ENCODE results near the gene LRBA. TPM values are rescaled to one million over a fixed set of nuclear protein-coding genes. Genes with fewer than 3 reads are reported as not detected.
"Not testable (repeated sequence)": the region's sequence is repeated elsewhere in the genome, so short reads cannot be mapped to it uniquely, and the experiment has no call there.

Gene LRBA
- total and polyA plus RNA-seq, 12 donors, result 6.2 to 31.2 (median 23.9) TPM

DNA sequence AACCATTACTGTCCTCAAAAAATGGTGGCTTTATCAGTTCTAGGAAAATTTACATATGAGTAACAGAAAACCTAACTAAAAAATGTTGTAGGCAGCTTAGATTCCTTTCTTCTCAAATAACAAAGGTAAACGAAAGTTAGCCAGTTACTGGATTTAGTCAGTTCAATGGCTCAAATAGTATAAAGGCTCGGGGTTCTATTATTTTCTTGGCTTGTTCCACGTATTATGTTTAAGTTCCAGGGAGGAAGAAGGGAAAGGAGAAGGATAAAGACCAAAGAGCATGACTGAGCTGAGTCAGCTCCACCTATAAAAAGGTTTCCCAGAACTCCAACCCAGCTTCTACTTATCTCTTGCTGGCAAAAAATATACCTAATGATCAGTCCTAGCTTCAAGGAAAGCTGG lies 474.1 kb downstream of the LRBA start:
- intact Hi-C loops (cut with DNase I), result no loop called here
- ATAC-seq (peak in 1 of 8 donors; percentile 39), DNase-seq (no peak)
- TF ChIP-seq, protein P1, sequence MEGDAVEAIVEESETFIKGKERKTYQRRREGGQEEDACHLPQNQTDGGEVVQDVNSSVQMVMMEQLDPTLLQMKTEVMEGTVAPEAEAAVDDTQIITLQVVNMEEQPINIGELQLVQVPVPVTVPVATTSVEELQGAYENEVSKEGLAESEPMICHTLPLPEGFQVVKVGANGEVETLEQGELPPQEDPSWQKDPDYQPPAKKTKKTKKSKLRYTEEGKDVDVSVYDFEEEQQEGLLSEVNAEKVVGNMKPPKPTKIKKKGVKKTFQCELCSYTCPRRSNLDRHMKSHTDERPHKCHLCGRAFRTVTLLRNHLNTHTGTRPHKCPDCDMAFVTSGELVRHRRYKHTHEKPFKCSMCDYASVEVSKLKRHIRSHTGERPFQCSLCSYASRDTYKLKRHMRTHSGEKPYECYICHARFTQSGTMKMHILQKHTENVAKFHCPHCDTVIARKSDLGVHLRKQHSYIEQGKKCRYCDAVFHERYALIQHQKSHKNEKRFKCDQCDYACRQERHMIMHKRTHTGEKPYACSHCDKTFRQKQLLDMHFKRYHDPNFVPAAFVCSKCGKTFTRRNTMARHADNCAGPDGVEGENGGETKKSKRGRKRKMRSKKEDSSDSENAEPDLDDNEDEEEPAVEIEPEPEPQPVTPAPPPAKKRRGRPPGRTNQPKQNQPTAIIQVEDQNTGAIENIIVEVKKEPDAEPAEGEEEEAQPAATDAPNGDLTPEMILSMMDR (IDR thresholded peaks at IDR 0.05), result no peak
- no peak overlapping the region for H3K27ac ChIP-seq
- no peaks in the 10 kb centered on the region for H3K4me1 ChIP-seq
- H3K27me3 ChIP-seq, result no peaks in the 10 kb centered on the region
- H3K4me3 ChIP-seq, result no peak overlapping the region
- no peaks in the 10 kb centered on the region for H3K36me3 ChIP-seq
- 78 to 79% methylated on average over 3 of the region's 3 CpGs for WGBS, 2 donors
- H3K9me3 ChIP-seq, result peaks cover 0 to 5% (median 0%) of the 10 kb centered on the region in 11 donors

DNA sequence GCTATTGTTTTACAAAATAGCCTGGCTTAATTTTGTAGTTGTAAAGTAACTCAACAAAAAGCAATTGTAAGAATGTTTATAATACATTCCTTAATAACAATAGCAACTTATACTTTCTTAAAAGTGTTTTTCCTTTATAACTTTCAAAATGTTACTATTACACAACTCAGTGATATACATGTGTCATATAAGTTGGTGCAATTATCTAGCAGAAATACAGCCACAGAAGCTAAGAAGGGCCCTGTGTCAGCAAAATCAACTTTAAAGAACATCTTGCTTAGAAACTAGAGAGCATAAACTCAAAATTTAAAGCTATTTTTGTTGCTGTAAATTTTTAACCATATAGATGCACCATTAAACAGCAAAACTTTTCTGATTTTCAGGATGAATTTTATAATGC lies 474.5 kb downstream of the LRBA start:
- Histone ChIP-seq H3K27me3 (no peaks in the 10 kb centered on the region), H3K27ac (no peak overlapping the region), H3K36me3 (no peaks in the 10 kb centered on the region), H3K9me3 (peaks cover 0 to 5% (median 0%) of the 10 kb centered on the region in 11 donors), H3K4me3 (no peak overlapping the region), H3K4me1 (no peaks in the 10 kb centered on the region)
- no peak for DNase-seq
- intact Hi-C loops (cut with DNase I), result no loop called here
- ATAC-seq, result no peak
- TF ChIP-seq, protein P1 (IDR thresholded peaks at IDR 0.05), result no peak

DNA sequence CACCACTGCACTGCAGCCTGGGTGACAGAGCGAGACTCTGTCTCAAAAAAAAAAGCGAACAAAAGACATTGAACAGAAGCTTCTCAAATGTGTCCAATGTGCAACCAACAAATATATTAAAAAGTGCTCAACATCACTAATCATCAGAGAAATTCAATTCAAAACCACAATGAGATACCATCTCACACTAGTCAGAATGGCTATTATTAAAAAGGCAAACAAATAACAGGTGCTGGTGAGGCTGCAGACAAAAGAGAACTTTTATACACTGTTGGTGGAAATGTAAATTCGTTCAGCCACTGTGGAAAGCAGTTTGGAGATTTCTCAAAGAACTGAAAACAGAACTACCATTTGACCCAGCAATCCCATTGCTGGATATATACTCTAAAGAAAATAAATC lies 477.2 kb downstream of the LRBA start:
- 97% methylated on average over 3 of the region's 3 CpGs for WGBS, 2 donors
- ATAC-seq; H3K9me3 ChIP-seq; H3K36me3 ChIP-seq; H3K4me3 ChIP-seq; intact Hi-C loops (cut with DNase I); DNase-seq; H3K4me1 ChIP-seq; H3K27me3 ChIP-seq; H3K27ac ChIP-seq: not testable (repeated sequence)

DNA sequence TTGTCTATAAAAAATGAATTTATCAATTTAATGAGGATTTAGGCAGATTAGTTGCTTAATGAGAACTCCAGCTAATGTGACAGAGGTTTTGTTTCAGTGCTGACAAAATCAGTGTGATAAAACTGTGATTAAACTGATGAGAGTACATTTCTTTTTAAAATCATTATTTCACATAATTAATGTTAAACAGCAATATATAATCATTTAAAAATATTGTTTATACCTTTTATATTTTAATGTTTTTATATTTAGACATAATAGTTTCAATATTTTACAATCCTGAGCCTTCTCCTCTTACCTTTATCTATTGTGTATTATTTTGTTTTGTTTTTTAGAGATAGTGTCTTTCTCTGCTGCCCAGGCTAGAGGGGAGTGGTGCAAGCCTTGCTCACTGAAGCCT lies 480.3 kb downstream of the LRBA start:
- TF ChIP-seq, protein P1 (IDR thresholded peaks at IDR 0.05), result no peak
- Histone ChIP-seq H3K4me1 (no peaks in the 10 kb centered on the region), H3K27ac (no peak overlapping the region), H3K9me3 (peaks cover 0 to 5% (median 0%) of the 10 kb centered on the region in 11 donors), H3K27me3 (no peaks in the 10 kb centered on the region), H3K4me3 (no peak overlapping the region), H3K36me3 (no peaks in the 10 kb centered on the region)
- ATAC-seq, result no peak
- no peak for DNase-seq
- intact Hi-C loops (cut with DNase I), result loop anchor here in 1 of 10 donors (5.0 kb wide), 1 partner anchor 1303 kb away; no protein-coding TSS in a partner anchor

DNA sequence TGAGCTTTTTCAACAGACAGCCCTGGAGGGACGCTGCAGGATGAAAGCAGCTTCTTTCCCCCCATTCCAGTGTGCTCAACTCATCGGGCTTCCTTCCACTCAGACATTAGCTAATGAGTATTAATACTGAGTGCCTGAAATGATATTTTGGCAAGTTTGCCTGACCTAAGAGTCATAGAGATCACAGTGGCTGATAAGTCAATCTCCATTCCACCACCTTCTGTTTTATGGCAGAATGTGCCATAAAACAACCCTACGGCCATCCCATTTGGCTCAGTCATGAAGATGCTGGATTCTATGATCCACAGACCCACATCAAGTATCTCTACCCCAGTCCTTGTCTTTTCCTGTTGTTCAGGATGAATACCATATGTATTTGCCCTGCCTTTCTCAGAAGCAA lies 481.4 kb downstream of the LRBA start:
- no peak for DNase-seq
- intact Hi-C loops (cut with DNase I), result loop anchor here in 1 of 10 donors (5.0 kb wide), 1 partner anchor 1301 kb away; no protein-coding TSS in a partner anchor
- H3K27me3 ChIP-seq, result no peaks in the 10 kb centered on the region
- no peak for ATAC-seq
- peaks cover 0 to 5% (median 0%) of the 10 kb centered on the region in 11 donors for H3K9me3 ChIP-seq
- no peak overlapping the region for H3K27ac ChIP-seq
- TF ChIP-seq, protein P1 (IDR thresholded peaks at IDR 0.05), result no peak
- no peaks in the 10 kb centered on the region for H3K36me3 ChIP-seq
- whole genome bisulfite sequencing, 2 donors, result 93 to 94% methylated on average over 3 of the region's 3 CpGs
- H3K4me1 ChIP-seq, result no peaks in the 10 kb centered on the region
- no peak overlapping the region for H3K4me3 ChIP-seq
